GM19467 (cell line): ENCODE measurements around the gene SMC1A.
A peak's percentile ranks its signal among the peaks of the same experiment; 100 is the strongest.
"Not testable (repeated sequence)": the region's sequence is repeated elsewhere in the genome, so short reads cannot be mapped to it uniquely, and the experiment has no call there.

Experiments used
- ATAC-seq: cut with Tn5 transposase; IDR thresholded peaks from one replicate; pipeline ENCODE4 v1.9.1; 2021; ENCODE audit warnings: mild to moderate bottlenecking, moderate library complexity; ENCODE audit not compliant: unreplicated experiment

The SMC1A gene

DNA sequence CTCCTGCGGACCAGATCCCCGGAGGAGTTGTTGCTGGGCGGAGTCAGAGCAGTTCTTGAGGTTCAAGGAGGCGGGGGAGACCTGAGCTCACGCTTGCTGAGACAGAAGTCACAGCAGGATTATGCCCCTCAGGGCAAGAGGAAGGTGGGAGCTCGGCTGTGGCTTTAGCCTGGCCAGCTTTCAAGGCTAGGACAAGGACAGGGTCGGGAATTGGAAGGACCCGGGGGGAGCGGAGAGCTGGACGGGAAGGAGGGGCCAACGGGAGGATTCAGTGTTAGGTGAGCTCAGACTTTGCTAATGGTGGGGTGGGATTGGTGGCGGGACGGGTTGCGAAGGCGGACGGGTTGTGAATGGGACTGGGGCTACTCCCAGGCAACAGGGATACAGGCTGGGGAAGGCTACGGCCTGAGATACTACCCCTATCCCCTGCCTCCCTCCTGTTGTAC lies 430 bp upstream of the SMC1A start, which contains the start of gene RIBC1:
TSS of gene RIBC1 (plus strand) at position 13 of the 446 bp plus-strand sequence. CDS start 3,404 bp downstream, outside the sequence.
- ATAC-seq, result no peak

DNA sequence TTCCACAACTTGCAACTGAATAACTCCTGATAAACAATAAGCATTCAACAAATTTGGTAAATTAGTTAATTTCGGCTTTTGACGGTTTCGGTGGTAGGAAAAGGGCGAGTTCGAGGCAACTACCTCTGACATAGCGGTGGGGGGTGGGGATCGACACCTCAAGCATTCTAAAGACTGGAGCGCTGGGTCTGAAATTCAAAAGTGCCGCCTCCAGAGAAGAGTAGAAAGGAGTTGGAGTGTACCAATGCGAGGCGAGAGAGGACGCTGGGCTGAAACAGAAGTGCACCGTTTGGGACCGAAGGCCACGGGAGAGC lies 725 bp downstream of the SMC1A start:
- ATAC-seq, result peak; percentile 14

DNA sequence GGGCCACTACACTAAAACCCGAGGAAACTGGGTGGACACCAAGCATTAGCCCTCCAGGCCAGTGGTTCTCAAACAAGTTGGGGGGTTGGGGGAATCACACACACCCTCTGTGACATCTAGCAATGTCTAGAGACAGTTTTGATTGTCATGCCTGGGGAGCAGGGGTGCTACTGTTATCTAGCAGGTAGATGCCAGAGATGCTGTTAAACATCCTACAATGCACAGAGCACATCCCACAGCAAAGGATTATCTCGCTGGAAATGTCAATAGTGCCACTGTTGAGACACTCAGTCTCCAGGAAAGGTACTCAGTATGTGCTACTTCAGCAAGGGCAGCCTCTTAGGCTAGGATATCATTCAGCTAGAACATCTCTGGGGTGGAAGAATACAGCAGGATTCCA lies 1.3 kb downstream of the SMC1A start:
- ATAC-seq, result no peak

DNA sequence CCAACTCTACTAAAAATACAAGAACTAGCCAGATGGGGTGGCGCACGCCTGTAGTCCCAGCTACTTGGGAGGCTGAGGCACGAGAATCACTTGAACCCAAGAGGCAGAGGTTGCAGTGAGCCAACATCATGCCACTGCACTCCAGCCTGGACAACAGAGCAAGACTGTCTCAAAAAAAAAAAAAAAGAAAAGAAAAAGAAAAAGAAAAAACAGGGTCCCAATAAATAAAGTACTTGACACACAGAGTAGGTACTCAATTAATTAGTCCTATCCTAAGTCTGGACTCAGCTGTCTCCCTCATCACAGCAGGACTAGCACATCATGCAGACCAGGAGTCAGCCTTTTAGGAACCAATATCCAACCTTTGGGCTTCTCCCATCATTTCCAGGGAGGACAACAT lies 2.1 kb downstream of the SMC1A start:
- not testable (repeated sequence) for ATAC-seq

DNA sequence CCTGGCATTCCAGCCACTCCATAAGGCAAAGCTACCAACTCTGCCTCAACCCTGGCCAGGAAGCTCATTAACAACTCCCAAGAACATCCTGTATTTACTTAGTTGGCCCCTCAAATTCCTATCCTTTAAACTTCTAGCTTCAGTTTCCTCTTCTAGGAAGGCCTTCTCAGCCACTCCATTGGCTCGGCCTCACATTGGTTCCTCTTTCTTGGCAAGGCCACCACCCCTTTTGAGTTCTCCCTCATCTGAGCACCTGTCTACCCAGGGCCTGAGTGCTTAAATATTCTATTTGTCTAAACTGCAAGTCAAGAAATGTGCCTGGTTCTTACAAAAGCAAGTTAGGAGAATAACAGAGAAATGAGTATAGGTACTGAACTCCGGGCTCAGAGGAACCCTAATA lies 10.0 kb downstream of the SMC1A start:
- no peak for ATAC-seq

DNA sequence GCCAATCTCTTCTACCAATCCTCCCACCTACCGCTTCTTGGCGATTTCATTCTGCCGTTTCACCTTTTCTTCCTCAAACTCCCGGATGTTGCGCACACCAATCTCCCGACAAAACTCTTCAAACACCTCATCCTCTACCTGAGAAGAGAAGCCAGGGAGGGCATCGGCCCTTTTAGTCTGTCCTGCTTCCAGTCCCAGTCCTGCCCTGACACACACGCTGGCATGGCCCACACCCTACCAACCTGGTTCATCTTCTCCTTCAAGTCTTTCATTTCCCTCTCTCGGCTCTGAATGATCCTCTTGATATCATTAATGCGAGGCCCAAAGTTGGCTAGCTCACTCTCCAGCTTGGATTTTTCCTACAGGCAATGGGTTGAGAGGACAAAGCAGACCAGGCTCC lies 18.9 kb downstream of the SMC1A start:
- ATAC-seq, result no peak

DNA sequence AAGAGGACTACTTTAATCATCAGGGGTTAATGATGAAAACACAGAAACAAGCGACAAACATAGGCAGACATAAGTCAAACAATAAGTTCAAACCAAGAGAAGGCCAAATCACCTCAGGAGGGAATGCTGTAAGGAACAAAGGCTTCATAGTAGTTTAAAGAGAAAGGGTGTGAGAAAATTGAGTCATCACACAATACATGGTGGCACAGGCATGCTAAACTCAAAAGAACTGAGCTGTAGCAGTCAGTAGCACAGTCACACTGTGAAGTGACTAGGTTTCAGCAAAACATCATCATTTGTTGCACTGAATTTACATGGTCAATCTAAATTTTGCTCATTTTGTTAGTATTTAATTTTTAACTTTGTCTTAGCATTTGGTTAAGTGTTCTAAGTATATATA lies 24.2 kb downstream of the SMC1A start:
- no peak for ATAC-seq

DNA sequence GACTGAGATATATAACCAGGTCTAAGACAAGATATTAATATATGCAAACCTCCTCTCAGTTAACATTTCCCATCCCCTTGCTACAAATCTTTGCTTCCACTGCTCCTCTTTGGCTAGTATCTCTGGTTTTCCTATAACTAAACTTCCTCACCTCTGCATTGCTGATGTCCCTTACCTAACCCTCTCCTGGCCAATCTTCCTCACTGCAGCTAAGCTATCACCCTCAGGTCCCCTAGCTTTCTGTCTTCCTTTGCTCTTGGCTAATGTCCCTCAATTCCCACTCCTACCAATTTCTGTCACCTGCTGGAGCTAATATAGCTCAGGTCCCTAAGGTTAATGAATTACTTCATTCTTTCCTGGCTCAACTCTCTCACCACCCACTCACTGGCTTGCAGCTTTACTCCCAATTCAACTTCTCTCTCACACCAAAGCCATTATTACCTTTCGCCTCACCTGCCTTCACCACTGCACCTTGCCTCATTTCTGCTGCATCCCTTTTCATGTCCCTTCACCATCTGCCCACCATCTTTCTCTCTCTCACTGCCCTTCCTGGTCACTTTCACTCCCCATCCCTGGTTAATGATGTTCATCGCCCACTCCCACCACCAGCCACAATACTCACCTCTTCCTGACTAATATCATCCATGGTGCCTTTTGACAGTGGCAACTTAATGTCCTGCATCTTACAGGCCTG lies 26.7 kb downstream of the SMC1A start:
- ATAC-seq, result no peak

DNA sequence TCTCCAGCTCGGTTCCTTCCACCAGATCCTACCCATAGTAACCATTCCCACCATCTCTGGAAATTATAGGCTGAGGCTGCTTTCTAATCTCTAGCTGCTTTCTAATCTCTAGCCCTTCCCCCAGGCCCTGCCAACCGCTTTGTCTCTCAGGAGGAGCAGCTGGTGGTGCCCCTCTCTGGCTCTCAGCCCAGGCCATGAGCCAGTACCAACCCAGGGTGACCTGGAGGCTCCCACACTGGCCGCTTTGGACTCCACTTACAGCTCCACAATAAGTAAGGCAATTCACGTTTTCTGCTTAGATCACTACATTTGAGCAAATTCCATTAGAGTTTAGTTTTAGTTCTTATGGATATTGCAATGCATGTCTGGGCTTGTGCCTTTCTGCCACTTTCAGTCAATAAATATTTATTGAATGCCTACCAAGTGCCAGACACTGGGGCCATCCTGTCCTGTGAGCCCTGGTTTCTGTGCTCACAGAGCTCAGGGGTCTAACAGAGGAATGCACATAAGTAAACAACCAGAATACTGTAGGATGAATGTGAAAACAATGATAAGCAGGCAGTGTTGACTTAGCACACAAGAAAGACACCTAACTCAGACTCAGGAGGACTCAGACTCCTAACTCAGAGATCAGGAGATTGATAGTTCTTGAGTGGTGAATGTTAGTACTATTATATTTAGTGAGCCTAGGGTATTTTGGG lies 38.9 kb downstream of the SMC1A start:
- ATAC-seq, result no peak

DNA sequence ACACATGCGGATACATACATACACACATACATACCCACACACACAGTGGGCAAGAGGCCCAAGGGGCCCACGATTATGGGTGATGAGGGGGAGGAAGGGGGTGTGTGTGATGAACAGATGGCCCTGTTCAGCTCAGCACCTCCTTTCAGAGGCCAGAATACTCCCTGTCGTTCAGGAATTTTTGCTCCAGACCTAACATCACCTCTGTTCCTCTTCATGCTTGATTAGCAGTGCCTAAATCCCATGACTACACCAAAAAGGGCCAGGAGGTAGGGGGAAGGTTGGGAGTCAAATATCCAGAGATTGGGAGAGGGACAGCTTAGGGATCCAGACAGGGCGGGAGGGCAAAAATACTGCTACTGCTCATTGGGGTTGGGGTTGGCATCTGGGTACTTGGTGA lies 42.7 kb downstream of the SMC1A start:
- no peak for ATAC-seq

DNA sequence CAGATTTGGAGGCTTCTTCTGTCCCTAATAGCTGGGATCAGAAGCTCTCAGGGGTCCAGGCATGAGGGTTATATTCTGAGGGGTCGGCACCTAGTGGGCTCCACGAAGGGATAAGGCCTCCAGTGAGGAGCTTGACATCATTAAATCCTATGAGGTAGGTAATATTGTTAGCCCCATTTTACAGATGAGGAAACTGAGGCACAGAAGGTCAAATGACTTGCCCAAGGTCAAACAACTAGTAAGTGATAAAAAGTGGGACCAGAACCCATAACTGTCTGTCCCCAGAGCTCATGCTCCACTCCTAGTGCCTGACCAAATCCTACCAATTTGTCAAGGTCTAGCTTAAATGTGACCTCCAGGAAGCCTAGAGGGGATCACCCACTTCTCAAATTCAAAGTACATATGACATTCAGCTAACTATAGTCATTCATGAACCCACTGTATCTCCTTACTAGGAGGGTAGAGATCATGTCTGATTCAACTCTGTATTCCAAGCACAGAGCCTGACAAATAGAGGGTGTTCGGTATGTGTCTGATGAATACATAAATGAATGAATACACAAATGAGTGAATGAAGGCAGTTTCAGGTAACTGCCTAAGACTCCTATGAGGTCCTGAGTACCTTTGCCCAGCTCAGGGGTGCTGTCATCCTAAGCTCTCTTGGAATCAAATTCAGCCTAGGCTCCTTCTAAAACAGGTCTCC lies 43.3 kb downstream of the SMC1A start:
- ATAC-seq, result no peak

DNA sequence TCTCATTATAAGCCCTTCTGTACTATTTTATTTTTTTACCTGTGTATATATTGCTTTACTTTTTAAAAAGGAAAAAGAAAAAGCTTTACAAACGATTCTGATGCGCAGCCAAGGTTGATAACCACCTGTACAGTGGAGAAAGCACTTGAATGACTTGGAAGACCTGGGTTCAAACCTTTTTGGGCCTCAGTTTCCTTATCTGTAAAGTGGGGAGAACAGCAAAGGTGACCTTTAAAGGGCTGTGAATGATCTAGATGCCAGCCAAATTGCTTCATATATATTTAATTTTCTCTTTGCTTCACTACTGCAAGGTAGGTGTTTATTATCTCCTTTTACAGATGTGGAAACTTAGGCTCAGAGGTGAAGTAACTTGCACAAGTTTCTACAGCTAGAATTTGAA lies 45.0 kb downstream of the SMC1A start:
- no peak for ATAC-seq

DNA sequence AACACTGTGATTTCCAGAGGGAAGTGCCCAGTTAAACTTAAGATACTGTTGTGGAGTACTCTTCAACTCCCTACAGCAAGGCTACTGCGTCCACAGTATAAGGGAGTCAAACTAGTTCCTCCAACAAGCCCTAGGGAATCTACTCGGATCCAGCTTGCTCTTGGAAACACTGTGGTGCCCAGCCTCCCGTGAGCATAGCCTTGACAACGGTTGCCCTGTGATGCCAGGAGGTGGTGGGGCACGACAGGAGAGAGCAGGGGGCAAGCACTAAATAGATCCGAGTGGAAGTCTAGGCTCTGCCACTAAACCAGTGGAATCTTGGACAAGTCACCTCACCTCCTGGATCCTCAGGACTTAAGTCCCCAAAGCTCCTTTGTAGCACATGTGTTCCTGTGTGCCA lies 45.6 kb downstream of the SMC1A start:
- no peak for ATAC-seq

DNA sequence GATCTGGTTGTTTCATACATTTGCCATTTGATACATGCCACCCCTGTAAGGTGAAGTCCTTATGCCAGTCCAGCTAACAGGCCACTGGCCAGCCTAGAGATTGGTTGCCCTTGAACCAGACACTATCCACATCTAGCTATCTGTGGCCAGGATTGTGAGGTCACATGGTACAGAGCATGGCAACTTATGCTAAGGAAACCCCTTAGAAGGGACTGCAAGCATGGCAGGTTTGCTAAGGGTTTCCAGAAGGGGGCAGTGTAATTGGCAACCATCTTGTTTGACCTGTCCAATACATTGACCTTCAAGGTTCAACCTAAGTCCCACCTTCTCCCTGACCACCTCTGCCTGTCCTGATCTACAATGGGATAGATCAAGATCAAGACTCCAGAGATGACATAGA lies 47.5 kb downstream of the SMC1A start:
- no peak for ATAC-seq

DNA sequence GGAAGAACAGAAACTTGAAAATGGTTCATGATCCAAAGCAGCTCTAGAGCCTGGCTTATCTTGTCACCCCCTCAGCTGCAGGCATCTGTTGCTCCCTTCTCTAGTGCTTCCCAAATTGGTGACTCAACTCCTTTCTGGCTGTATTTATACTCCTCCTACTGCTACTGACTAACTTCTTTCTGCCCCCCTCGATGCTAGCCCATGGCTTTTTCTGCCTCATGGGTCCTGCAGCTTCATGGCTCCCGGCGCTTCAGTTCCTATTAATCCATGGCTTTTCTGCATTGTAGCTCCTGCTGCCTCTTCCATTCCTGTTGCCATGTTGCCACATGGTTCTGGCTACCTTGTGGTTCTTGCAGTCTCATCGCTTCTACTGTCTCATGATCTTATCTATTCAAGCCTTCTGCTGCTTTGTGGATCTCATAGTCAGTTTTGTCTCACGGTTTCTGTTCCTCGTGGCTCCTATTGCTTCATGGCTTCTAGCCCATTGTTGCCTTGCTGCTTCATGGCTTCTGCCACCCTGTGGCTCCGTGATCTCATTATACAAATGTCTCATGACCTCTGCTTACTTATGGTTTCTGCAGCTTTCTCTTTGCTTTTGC lies 48.1 kb downstream of the SMC1A start:
- ATAC-seq, result no peak

DNA sequence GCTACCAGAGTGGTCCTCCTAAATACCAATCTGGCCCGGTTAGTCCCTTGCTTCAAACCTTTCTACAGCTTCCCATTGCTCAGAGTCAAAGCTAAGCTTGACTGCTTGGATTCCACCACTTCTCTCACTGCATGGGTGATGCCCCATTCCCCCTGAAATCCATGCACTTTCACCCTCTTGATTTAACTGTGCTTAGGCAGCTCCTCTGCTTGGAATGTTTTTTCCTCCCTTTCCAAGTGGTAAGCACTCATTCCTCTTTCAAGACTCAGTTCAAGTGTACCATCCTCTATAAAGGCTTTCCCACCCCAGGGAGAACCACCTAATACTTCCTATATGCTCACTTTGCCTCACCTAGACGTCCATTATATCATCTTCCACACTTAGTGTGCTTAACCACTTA lies 49.1 kb downstream of the SMC1A start:
- ATAC-seq, result no peak

DNA sequence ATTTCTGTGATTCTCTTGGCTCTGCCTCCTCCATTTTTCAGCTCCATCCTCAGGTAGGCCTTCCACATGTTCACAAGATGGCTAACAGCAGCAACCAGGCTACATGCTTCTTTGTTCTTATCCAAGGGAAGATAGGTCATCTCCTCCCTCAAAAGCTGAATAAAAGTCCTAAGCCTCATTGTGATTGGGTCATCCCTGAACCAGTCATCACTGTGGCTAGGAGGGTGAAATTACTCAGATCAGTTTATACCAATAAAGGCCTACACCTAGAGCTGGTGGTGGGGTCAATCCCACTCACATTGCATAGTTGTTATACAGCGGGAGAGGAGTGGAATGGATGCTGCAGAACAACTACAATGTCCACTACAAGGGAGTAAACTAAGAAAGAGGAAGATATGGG lies 56.0 kb downstream of the SMC1A start:
- not testable (repeated sequence) for ATAC-seq

DNA sequence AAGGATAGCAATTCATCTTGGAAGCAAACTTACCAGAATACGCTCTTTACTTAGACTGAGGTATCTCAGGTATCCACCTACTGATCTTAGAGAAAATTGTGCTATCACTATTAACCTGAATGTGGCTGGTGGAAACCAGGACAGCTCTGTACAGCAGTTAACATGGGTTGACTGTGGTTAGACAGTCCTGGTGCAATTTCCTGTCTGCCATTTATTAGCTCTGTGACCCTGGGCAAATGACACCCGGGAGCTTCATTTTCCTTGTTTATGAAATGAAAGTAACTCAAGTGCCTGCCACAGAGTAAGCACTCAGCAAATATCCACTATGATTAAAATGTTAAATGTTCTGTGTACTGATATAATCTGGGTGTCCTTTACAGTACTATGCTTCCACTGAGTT lies 60.0 kb downstream of the SMC1A start:
- ATAC-seq, result no peak

DNA sequence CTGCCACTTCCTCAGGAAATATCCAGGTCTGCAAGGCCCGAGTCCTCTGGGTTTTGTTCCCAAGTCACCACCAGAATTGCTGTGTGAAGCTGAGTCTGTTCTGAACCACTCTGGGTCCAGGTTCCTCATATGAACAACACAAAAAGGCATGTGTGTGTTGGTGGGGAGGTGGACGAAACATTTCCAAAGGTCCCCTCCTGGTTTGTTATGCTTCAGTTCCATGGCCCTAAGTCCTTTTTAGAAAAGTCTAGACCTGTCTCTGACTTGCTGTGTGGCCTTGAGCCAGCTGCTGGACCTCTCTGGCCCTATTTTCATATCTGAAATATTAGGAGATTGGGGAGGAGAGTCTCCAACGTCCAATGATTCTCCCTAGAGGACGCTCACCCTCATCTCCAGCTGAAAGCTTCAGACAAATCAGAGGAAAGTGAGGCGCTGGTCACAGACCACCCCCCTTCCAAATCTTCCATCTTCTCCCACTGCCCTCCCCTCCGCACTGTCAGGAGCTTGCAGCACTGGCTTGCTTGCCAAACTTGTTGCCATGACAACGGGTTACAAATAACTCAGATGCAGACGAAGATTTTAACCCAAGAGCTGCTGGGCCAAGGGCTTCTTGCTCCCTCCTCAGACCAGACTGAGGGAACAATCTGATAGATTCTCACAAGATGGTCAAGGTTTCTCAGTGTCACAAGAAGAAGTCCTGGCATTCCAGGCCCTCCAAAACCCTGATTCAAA lies 64.5 kb downstream of the SMC1A start:
- no peak for ATAC-seq

DNA sequence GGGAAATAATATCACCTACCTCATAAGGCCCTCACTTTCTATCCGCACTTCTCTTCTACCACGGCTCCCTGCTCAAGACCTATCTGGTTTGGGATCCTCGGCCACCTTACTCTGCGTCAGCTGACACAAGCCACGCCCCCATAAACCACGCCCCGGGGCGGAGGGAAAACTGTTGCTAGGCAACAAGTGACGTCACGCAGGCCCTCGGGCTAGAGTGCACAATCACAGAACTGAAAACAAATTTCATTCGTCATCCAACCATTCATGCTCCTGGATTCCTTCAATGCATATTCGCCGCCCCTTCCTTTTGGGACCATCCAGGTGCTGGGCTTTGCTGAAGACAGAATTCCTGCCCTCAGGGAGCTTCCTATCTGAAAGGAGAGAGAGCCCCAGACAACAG lies 66.3 kb downstream of the SMC1A start:
- no peak for ATAC-seq

DNA sequence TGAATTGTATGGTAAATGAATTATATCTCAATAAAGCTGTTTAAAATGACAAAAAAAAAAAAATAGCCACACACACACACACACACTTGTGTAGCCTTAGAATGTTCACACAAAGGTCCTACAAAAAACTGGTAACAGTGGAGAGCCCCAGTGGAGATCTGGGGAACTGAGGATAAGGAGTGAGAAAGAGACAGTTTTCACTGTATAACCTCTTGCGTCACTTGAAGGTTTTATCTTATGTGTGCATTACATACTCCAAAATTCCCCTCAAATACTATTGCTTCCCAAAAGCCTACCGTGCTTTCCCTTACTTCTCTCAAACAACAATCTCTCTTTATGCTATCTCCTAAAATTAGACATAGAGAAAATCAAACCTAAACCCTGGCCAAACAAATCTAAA lies 67.8 kb downstream of the SMC1A start:
- no peak for ATAC-seq
